Smooth muscle cell of the pulmonary artery (primary cell): Measurements from ENCODE around the gene PLAAT5. TPM values are rescaled to one million over a fixed set of nuclear protein-coding genes. Genes with fewer than 3 reads are reported as not detected.

Experiments
- total RNA-seq: library from RNA; depleted of rRNA; stranded (reverse); fragments of >200 nt; gene quantifications from 2 replicates; pipeline ENCODE4 v1.2.3, GENCODE V29; 2014

PLAAT5 gene
- total RNA-seq, result 0.23 TPM in 1 of 2 replicates, not detected in the other

GRCh38 chr11:63490551-63491239, at the start of gene PLAAT5:
Gene PLAAT5, minus strand, starts transcription at chr11:63491167. Its CDS starts 133 bp downstream, at chr11:63491034.

GRCh38 chr11:63536669-63537292, 45.8 kb upstream of the PLAAT5 start, which contains the start of gene PLAAT4:
Gene PLAAT4, plus strand, starts transcription at chr11:63536808. Its CDS starts 61 bp downstream, at chr11:63536869.

GRCh38 chr11:63505857-63506528, 15.0 kb upstream of the PLAAT5 start, which contains the start of gene LGALS12:
Gene LGALS12, plus strand, starts transcription at chr11:63506084. Its CDS starts 375 bp downstream, at chr11:63506459.

Other genes with a start within 250 kb of the PLAAT5 start
- not detected in 2 replicates for gene SLC22A25, start 247.6 kb downstream of the PLAAT5 start, total RNA-seq
- not detected in 2 replicates for gene SLC22A9, start 121.4 kb downstream of the PLAAT5 start, total RNA-seq
- not detected in 2 replicates for gene LGALS12, start 14.9 kb upstream of the PLAAT5 start, total RNA-seq
- gene PLAAT4, start 45.6 kb upstream of the PLAAT5 start, total RNA-seq, result 5.1 and 9.1 TPM in 2 replicates
- gene PLAAT2, start 72.2 kb upstream of the PLAAT5 start, total RNA-seq, result not detected in 2 replicates
- gene PLAAT3, start 123.3 kb upstream of the PLAAT5 start, total RNA-seq, result 12.0 and 30.2 TPM in 2 replicates
- 110 and 158 TPM in 2 replicates for gene ATL3, start 180.2 kb upstream of the PLAAT5 start, total RNA-seq
- gene RTN3, start 190.3 kb upstream of the PLAAT5 start, total RNA-seq, result 83.3 and 98.0 TPM in 2 replicates